AG04449 (cell line): ENCODE data around the gene FAM118B.

Experiments
- CTCF ChIA-PET: fragments of 350-600 bp; formaldehyde crosslinking; extraction: SDS; loops from one replicate; lab custom pipeline; 2021; ENCODE audit warnings: antibody characterized with exemption; lab: Yijun Ruan, JAX
- POLR2A ChIA-PET: fragments of 400-600, 350-600 bp; formaldehyde crosslinking; extraction: SDS; loops from one replicate; lab custom pipeline; 2020; ENCODE audit warnings: antibody characterized with exemption, inconsistent platforms; lab: Yijun Ruan, JAX
- DNase-seq: peaks from one replicate; pipeline ENCODE4 v3.0.0-alpha.2; 2010; ENCODE audit warnings: low read depth, low spot score
- H3K4me3 ChIP-seq: 2 replicates; pipeline ENCODE4 v1.5.1; 2011; ENCODE audit warnings: low read depth, mild to moderate bottlenecking, control low read depth, low read length
- CTCF ChIP-seq: IDR thresholded peaks from one replicate; pipeline ENCODE4 v1.5.1; 2011; ENCODE audit warnings: mild to moderate bottlenecking, moderate library complexity, low read length, control low read depth, inconsistent platforms; ENCODE audit not compliant: insufficient read depth; ENCODE audit errors: missing control alignments

Gene FAM118B

DNA sequence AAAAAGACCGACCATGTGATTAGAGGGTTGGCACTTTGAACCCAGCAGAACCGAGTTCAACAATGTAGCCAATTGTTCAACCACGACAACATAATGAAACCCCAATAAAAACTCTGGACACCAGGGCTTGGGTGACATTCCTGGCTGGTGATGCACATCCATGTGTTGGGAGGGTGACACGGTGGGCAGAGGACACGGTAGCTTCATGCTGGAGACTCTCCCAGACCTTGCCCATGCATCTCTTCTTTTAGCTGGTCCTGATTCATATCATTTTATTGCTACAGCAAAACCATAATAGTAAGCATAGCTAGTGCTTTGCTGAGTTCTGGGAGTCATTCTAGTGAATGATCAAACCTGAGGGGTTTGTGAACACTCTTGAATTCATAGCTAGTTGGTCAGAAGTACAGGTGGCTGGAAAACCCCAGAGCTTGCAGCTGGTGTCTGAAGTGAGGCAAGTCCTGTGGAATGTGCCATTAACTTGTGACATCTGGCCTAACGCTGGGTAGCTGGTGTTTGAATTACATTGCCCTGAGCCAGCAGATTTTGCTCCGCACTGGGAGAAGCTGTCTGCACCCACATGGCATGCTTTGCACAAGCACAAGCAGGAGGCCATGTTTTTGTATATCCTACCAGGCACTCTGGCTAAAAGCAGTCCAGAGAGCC is 14.2 kb upstream of the FAM118B start:
- DNase-seq, result peak; percentile 41
- H3K4me3 ChIP-seq, result no peak overlapping the region
- TF ChIP-seq CTCF, result no peak
- CTCF ChIA-PET, result interaction anchor here (1.3 to 9.0 kb wide), 5 partner anchors 13 to 282 kb away, joined by 4 to 83 read pairs (median 10); partner anchors contain the start of gene RPUSD4
- POLR2A ChIA-PET, result interaction anchor here (1.8 kb wide), 1 partner anchor 15 kb away, joined by 7 read pairs; the partner anchor contains the start of gene FAM118B

- TF ChIP-seq CTCF, result no peak
- H3K4me3 ChIP-seq, result no peak overlapping the region
- CTCF ChIA-PET, result interaction anchor here (1.2 to 9.0 kb wide), 6 partner anchors 12 to 283 kb away, joined by 3 to 83 read pairs (median 7); partner anchors contain the start of gene RPUSD4
- POLR2A ChIA-PET, result interaction anchor here (1.8 kb wide), 1 partner anchor 13 kb away, joined by 7 read pairs; the partner anchor contains the start of gene FAM118B
- no peak for DNase-seq
Observed at GRCh38 chr11:126198648-126199047, 12.9 kb upstream of the FAM118B start.

DNA sequence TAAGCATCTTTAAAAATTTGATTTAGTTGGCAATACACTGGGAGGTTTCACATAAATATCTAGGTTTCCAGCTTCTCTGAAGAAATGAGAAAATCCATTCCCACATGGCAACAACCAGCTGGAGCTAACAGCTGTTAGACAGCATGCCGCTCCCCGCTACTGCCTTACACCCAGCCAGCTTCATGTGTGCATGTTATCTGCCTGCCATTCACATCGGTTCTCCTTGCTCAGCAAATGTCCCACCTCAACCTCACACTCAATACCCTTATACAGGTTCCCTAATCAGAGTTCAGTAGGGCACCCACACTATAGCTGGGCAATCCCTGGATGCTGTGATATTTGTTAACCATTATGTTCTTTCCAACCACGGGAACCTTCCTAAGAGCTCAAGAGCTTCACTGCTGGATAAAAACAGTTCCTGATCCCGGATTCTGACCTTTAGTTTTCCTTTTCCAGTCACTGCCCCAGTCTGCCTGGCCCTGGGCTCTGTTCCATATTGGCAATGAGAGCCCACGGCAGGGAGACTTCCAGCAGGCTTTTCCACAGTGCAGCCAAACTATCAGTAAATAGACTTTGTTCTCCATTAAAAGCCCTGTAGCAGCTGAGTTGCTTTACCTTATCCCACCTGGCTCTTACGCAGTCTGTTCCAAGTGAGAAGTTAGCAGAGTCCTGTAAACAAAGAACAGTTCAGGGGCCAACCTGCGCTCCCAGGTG is 8.8 kb upstream of the FAM118B start:
- TF ChIP-seq CTCF, result no peak
- POLR2A ChIA-PET, result no interaction called here
- H3K4me3 ChIP-seq, result no peak overlapping the region
- CTCF ChIA-PET, result interaction anchor here (1.1 to 2.9 kb wide), 2 partner anchors 9 to 280 kb away, joined by 3 to 9 read pairs; no protein-coding TSS in a partner anchor
- DNase-seq, result no peak

GRCh38 chr11:126205359-126205758 is 6.2 kb upstream of the FAM118B start:
- H3K4me3 ChIP-seq, result no peak overlapping the region
- ChIA-PET POLR2A (no interaction called here), CTCF (interaction anchor here (1.3 to 1.6 kb wide), 2 partner anchors 10 to 12 kb away, joined by 4 to 8 read pairs; no protein-coding TSS in a partner anchor)
- TF ChIP-seq CTCF, result no peak
- no peak for DNase-seq

- ChIA-PET CTCF (no interaction called here), POLR2A (interaction anchor here (0.6 kb wide), 1 partner anchor 263 kb away, joined by 3 read pairs; no protein-coding TSS in a partner anchor)
- H3K4me3 ChIP-seq, result no peak overlapping the region
- DNase-seq, result no peak
- TF ChIP-seq CTCF, result no peak
Observed at GRCh38 chr11:126207896-126208295, 3.7 kb upstream of the FAM118B start.

DNA sequence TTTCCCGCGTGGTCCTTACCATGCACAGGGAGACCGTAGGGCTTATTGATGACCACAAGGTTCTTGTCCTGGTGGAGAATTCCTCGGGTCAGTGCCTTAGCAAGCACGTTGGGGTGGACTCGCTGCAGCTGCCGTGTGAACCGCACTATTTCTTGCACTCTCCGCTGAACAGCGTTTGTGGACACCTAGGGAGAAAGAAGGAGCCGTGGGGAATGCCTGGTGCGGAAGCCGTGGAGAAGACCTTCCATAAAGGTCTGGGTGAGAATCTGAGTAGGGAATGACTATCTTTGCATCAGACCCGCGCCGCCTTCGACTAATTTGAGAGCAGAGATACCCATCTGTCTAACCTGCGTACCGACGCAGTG is 729 bp upstream of the FAM118B start:
- ChIA-PET POLR2A (no interaction called here), CTCF (interaction anchor here (2.1 to 2.7 kb wide), 2 partner anchors 13 to 14 kb away, joined by 6 to 10 read pairs; no protein-coding TSS in a partner anchor)
- no peak for TF ChIP-seq CTCF
- DNase-seq, result no peak
- peak overlapping the region; percentile 88 for H3K4me3 ChIP-seq
